Measurements from ENCODE around the gene RRP12. TPM values are rescaled to one million over a fixed set of nuclear protein-coding genes. Genes with fewer than 3 reads are reported as not detected.
A peak's percentile ranks its signal among the peaks of the same experiment; 100 is the strongest.

RRP12 gene
- total and polyA plus RNA-seq, 9 of the 15 experiments (the other 6 are each of a cell fraction or from before 2014, with no cell fraction given), result 4.6 to 68.2 (median 21.8) TPM

GRCh38 chr10:97426776-97427570 is 25.8 kb upstream of the RRP12 start:
- ATAC-seq (peak; percentile 59), DNase-seq (ENCODE audit: extremely low read depth in 1 of 4, low spot score in 3 of 4) (peak in 1 of 4 experiments; percentile 25), FAIRE-seq (no peak)
- peaks cover 46% of the 10 kb centered on the region for H3K79me2 ChIP-seq (ENCODE audit: control insufficient read depth, insufficient read depth, low read length)
- no peaks in the 10 kb centered on the region for H3K9me3 ChIP-seq (replicated peaks; ENCODE audit: control insufficient read depth, insufficient read depth, low read depth, low read length)
- peak overlapping the region; percentile 90 for H3K4me3 ChIP-seq
- peak overlapping the region; percentile 99 for H3K4me2 ChIP-seq (ENCODE audit: insufficient read depth, low read length)
- CTCF ChIA-PET (ENCODE audit: low intra/inter-chr PET ratio), result interaction anchor here (0.7 kb wide), 2 partner anchors 18 to 20 kb away, joined by 3 to 4 read pairs; no protein-coding TSS in a partner anchor
- H4K20me1 ChIP-seq (replicated peaks; ENCODE audit: control insufficient read depth, insufficient read depth, low read length), result peaks cover 20% of the 10 kb centered on the region
- BruUV-seq (replicated peaks), result no TSS peak
- in situ Hi-C loops (cut with MboI) (no loop called here), intact Hi-C loops (cut with micrococcal nuclease) (loop anchor here (1.0 kb wide), 1 partner anchor 20 kb away; no protein-coding TSS in a partner anchor)
- H2AFZ ChIP-seq (ENCODE audit: low read depth, low read length), result no peak overlapping the region
- peaks cover 6 to 12% of the 10 kb centered on the region in 2 experiments; a peak in 3 of 5 replicates for H3K4me1 ChIP-seq (replicated peaks in 1 of 2; ENCODE audit: control insufficient read depth in 2 of 2, insufficient read depth in 2 of 2, low read length in 2 of 2)
- H3K27me3 ChIP-seq (ENCODE audit: control insufficient read depth in 2 of 2, insufficient read depth in 2 of 2, low read length in 2 of 2), result no peaks in the 10 kb centered on the region
- POLR2A ChIA-PET, result interaction anchor here (0.7 to 1.7 kb wide), 5 partner anchors 10 to 73 kb away, joined by 3 to 5 read pairs (median 4); no protein-coding TSS in a partner anchor
- H3K27ac ChIP-seq (ENCODE audit: extremely low read depth, low read depth, low read length), result peak overlapping the region; percentile 89
- no peaks in the 10 kb centered on the region for H3K9me1 ChIP-seq (ENCODE audit: control insufficient read depth, insufficient read depth, low read length)
- peaks cover 49% of the 10 kb centered on the region for H3K36me3 ChIP-seq (ENCODE audit: control insufficient read depth, insufficient read depth, low read length)
- peak overlapping the region; percentile 93 to 100 for H3K9ac ChIP-seq (ENCODE audit: insufficient read depth in 1 of 2, low read depth in 2 of 2, low read length in 2 of 2)
- 0% methylated on average over 28 of the region's 34 CpGs for WGBS (ENCODE audit: insufficient coverage, low coverage, missing lambda C conversion rate)
- TF ChIP-seq RB1 (IDR thresholded peaks at IDR 0.05; ENCODE audit: low read depth), result no peak
- no peak for TF ChIP-seq U2AF1 (optimal IDR thresholded peaks at IDR 0.05; ENCODE audit: low read depth, low read length)
- no peak for TF ChIP-seq VEZF1 (CRISPR knock-in tag; IDR thresholded peaks at IDR 0.05)
- TF ChIP-seq ZNF3 (CRISPR knock-in tag; IDR thresholded peaks at IDR 0.05), result no peak
- no peak for TF ChIP-seq ZNF584 (CRISPR knock-in tag; IDR thresholded peaks at IDR 0.05; ENCODE audit: low read depth)
- TF ChIP-seq CCAR2 (IDR thresholded peaks at IDR 0.05; ENCODE audit: low read depth, low read length), result no peak
- no peak for TF ChIP-seq SNIP1 (IDR thresholded peaks at IDR 0.05; ENCODE audit: low read depth)
- TF ChIP-seq SFPQ (IDR thresholded peaks at IDR 0.05; ENCODE audit: low read depth, low read length), result no peak
- no peak for TF ChIP-seq RAD21 (CRISPR knock-in tag; conservative IDR thresholded peaks at IDR 0.05 in 1 of 2, IDR thresholded peaks at IDR 0.05 in 1 of 2)
- no peak for TF ChIP-seq TEAD2 (tag; IDR thresholded peaks at IDR 0.05)
- TF ChIP-seq TCF7 (IDR thresholded peaks at IDR 0.05; ENCODE audit: borderline replicate concordance), result no peak
- TF ChIP-seq YY1 (IDR thresholded peaks at IDR 0.05; ENCODE audit: borderline replicate concordance in 1 of 3, control insufficient read depth in 1 of 3, extremely low read depth in 1 of 3, insufficient read depth in 3 of 3, insufficient read length in 1 of 3, insufficient replicate concordance in 2 of 3, low read depth in 1 of 3, low read length in 2 of 3), result peak in 1 of 3 experiments; percentile 25
- TF ChIP-seq CHAMP1 (IDR thresholded peaks at IDR 0.05), result no peak
- TF ChIP-seq HDAC8 (tag; IDR thresholded peaks at IDR 0.05), result no peak

Data from K562 (cell line).